Vagina (tissue), 2 donors: ENCODE results near the gene BICC1. TPM values are rescaled to one million over a fixed set of nuclear protein-coding genes. Genes with fewer than 3 reads are reported as not detected.

ENCODE experiments used
- DNase-seq, 2 donors: peaks; one replicate each; pipeline ENCODE4 v3.0.0-alpha.2; 2017; ENCODE audit errors: extremely low spot score in 2 of 2
- H3K27ac ChIP-seq: fragments of 200-600 bp; sonication (generic); one replicate; pipeline ENCODE4 v1.5.1; 2019
- H3K27me3 ChIP-seq: fragments of 200-600 bp; sonication (generic); one replicate; pipeline ENCODE4 v1.5.1; 2019
- H3K36me3 ChIP-seq, 2 donors: fragments of 200-600 bp; sonication (generic); one replicate each; pipeline ENCODE4 v1.5.1; 2017 to 2019
- H3K4me1 ChIP-seq: fragments of 200-600 bp; sonication (generic); one replicate; pipeline ENCODE4 v1.5.1; 2019
- H3K4me3 ChIP-seq, 2 donors: fragments of 200-600 bp; sonication (generic); 1 replicate in 1 of 2; 2 replicates in 1 of 2; pipeline ENCODE4 v1.5.1; 2016 to 2019
- H3K9me3 ChIP-seq: fragments of 200-600 bp; sonication (generic); one replicate; pipeline ENCODE4 v1.5.1; 2019
- POLR2A ChIP-seq, 2 donors: fragments of 450-650 bp; IDR thresholded peaks; one replicate each; pipeline ENCODE4 v1.6.1; 2017; ENCODE audit warnings: antibody characterized with exemption in 2 of 2, mild to moderate bottlenecking in 2 of 2, moderate library complexity in 2 of 2
- POLR2AphosphoS5 ChIP-seq, 2 donors: sonication (generic); formaldehyde crosslinking; IDR thresholded peaks; one replicate each; pipeline ENCODE4 v1.9.0; 2017; ENCODE audit warnings: antibody characterized with exemption in 2 of 2, mild to moderate bottlenecking in 2 of 2, low read depth in 1 of 2; ENCODE audit not compliant: insufficient read depth in 1 of 2
- intact Hi-C: fragments of 100-400 bp; cut with DNase I; formaldehyde crosslinking; loops from one replicate; pipeline ENCODE4 v1.15.1; 2023
- total RNA-seq: library from RNA; depleted of rRNA; stranded (reverse); fragments of >200 nt; gene quantifications from one replicate; pipeline ENCODE4 v1.2.3, GENCODE V29; 2016
- TF ChIP-seq, protein P1 (sequence below), 3 experiments: fragments of 450-650 bp in 2 of 3; fragments of 200-600 bp in 1 of 3; sonication (generic) in 1 of 3; IDR thresholded peaks; one replicate each; pipeline ENCODE4 v1.5.1; 2017 to 2019; ENCODE audit warnings: antibody characterized with exemption in 3 of 3, mild to moderate bottlenecking in 2 of 3, moderate library complexity in 2 of 3

Gene BICC1, protein sequence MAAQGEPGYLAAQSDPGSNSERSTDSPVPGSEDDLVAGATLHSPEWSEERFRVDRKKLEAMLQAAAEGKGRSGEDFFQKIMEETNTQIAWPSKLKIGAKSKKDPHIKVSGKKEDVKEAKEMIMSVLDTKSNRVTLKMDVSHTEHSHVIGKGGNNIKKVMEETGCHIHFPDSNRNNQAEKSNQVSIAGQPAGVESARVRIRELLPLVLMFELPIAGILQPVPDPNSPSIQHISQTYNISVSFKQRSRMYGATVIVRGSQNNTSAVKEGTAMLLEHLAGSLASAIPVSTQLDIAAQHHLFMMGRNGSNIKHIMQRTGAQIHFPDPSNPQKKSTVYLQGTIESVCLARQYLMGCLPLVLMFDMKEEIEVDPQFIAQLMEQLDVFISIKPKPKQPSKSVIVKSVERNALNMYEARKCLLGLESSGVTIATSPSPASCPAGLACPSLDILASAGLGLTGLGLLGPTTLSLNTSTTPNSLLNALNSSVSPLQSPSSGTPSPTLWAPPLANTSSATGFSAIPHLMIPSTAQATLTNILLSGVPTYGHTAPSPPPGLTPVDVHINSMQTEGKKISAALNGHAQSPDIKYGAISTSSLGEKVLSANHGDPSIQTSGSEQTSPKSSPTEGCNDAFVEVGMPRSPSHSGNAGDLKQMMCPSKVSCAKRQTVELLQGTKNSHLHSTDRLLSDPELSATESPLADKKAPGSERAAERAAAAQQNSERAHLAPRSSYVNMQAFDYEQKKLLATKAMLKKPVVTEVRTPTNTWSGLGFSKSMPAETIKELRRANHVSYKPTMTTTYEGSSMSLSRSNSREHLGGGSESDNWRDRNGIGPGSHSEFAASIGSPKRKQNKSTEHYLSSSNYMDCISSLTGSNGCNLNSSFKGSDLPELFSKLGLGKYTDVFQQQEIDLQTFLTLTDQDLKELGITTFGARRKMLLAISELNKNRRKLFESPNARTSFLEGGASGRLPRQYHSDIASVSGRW
- 15.2 TPM for total RNA-seq

DNA sequence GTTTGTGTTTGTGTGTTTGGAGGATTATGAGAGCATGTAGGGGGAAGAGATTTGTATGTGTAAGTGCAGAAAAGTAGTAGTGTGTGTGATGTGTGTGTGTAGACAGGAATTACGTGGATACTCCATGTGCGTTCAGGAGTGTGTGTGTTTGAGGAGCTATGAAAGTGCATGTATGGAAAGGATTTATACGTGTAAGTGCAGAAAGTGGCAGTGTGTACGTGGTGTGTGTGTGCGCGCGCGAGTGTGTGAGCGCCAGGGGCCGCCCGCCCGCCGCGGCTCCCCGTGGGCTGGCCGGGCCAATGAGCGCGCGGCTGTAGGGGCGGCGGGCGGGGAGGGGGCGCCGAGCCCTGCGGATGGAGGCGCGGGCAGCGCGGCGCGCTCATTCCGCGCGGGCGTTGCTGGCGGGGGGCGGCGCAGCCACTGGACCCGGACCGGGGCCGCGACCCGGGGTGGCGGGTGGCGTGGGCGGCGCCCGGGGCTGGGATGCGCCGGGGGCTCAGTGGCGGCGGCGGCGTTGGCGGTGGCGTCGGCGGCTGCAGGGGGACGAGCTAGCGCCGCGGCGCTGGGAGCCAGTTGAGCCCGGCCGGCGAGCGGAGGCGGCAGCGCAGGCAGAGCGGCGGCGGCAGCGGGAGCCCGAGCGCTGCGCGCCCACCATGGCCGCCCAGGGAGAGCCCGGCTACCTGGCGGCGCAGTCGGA, at the start of gene BICC1:
TSS of gene BICC1 (plus strand) at position 382 of the 697 bp plus-strand sequence. CDS start at position 654, 272 bp downstream.
- H3K4me3 ChIP-seq: peak within 1 kb of the TSS; percentile 59 to 61
- TF ChIP-seq, protein P1, sequence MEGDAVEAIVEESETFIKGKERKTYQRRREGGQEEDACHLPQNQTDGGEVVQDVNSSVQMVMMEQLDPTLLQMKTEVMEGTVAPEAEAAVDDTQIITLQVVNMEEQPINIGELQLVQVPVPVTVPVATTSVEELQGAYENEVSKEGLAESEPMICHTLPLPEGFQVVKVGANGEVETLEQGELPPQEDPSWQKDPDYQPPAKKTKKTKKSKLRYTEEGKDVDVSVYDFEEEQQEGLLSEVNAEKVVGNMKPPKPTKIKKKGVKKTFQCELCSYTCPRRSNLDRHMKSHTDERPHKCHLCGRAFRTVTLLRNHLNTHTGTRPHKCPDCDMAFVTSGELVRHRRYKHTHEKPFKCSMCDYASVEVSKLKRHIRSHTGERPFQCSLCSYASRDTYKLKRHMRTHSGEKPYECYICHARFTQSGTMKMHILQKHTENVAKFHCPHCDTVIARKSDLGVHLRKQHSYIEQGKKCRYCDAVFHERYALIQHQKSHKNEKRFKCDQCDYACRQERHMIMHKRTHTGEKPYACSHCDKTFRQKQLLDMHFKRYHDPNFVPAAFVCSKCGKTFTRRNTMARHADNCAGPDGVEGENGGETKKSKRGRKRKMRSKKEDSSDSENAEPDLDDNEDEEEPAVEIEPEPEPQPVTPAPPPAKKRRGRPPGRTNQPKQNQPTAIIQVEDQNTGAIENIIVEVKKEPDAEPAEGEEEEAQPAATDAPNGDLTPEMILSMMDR (IDR thresholded peaks at IDR 0.05): no peak
- TF ChIP-seq POLR2AphosphoS5 (IDR thresholded peaks at IDR 0.05; ENCODE audit: insufficient read depth in 1 of 2, low read depth in 1 of 2) (no peak), POLR2A (IDR thresholded peaks at IDR 0.05) (no peak)
- H3K27me3 ChIP-seq: no peaks in the 10 kb centered on the region
- H3K36me3 ChIP-seq: no peaks in the 10 kb centered on the region
- intact Hi-C loops: no loop called here
- H3K27ac ChIP-seq: peak within 1 kb of the TSS; percentile 70
- no peaks in the 10 kb centered on the region for H3K9me3 ChIP-seq
- DNase-seq: no peak
- H3K4me1 ChIP-seq: peaks cover 5% of the 10 kb centered on the region

DNA sequence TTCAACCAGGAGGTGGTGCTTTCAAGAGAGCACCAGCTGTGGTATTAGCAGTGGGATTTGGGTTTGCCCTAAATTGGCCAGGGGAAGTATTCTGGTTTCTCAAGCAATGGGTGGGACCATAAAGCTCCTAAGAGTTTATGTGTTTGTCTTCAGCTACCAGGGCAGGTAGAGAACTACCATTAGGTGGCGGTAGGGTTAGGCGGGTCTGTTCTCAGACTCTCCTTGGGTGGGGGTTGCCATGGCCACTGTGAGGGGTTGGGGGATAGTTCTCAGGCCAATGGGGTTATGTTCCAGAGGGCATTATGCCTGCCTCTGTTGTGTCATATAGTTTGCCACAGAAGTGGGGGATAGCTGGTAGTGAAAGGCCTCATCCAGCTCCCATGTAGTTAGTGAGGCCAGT, 47.7 kb upstream of the BICC1 start:
- H3K36me3 ChIP-seq: no peaks in the 10 kb centered on the region
- no peaks in the 10 kb centered on the region for H3K4me1 ChIP-seq
- no peak for DNase-seq
- no peaks in the 10 kb centered on the region for H3K27me3 ChIP-seq
- TF ChIP-seq, protein P1 (IDR thresholded peaks at IDR 0.05): no peak
- TF ChIP-seq POLR2AphosphoS5 (IDR thresholded peaks at IDR 0.05; ENCODE audit: insufficient read depth in 1 of 2, low read depth in 1 of 2) (no peak), POLR2A (IDR thresholded peaks at IDR 0.05) (no peak)
- H3K9me3 ChIP-seq: no peaks in the 10 kb centered on the region
- intact Hi-C loops: no loop called here
- no peak overlapping the region for H3K27ac ChIP-seq
- no peak overlapping the region for H3K4me3 ChIP-seq

DNA sequence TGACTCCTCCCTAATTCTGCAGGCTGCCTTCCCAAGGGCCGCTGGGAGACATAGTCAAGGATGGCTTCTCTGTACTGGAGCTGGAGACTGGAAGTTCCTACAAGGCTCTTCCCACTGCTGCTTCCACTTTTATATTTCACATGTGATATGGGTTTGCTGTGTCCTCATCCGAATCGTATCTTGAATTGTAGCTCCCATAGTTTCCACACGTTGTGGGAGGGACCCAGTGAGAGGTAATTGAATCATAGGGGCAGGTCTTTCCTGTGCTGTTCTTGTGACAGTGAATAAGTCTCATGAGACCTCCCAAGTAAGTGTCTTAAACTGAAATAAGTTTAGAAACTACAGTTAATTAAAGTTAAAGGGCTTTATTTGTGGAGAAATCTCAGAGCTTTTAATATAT, 47.0 kb upstream of the BICC1 start:
- no peak for DNase-seq
- H3K27me3 ChIP-seq: no peaks in the 10 kb centered on the region
- no peak overlapping the region for H3K4me3 ChIP-seq
- intact Hi-C loops: no loop called here
- no peaks in the 10 kb centered on the region for H3K36me3 ChIP-seq
- no peak for TF ChIP-seq POLR2A (IDR thresholded peaks at IDR 0.05)
- TF ChIP-seq, protein P1 (IDR thresholded peaks at IDR 0.05): no peak
- TF ChIP-seq POLR2AphosphoS5 (IDR thresholded peaks at IDR 0.05; ENCODE audit: insufficient read depth in 1 of 2, low read depth in 1 of 2): no peak
- no peak overlapping the region for H3K27ac ChIP-seq
- H3K4me1 ChIP-seq: no peaks in the 10 kb centered on the region
- no peaks in the 10 kb centered on the region for H3K9me3 ChIP-seq

DNA sequence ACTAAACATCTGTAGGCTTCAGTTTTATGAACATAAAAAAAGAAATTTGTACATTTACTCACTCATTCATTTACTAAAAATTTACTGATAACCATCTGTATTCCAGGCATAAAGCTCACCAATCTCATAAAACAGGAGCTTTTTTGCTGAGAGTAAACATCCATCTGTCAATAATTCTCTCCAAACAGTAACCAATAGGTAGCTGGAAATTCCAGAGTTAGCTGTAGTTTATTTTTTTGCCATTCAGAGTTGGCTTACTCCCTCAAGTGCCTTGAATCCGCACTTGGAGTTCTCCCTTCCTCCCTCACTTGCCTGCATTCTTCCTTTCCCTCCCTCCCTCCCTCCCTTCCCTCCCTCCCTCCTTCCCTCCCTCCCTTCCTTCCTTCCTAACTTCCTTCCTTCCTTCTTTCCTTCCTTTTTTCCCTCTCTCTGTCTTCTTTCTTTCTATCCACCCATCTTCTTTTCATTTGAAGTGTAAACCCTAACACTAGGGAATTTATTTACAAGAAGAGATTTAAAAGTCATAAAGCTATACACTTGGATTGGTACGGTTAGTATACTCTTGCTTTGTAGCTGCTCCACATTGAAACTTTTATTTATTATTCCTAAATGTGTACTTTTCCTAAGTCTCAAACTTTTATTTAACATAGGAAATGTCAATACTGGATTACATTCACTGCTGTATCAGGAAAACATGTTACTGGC, 44.6 kb upstream of the BICC1 start:
- no peak for DNase-seq
- TF ChIP-seq, protein P1 (IDR thresholded peaks at IDR 0.05): no peak
- no peak for TF ChIP-seq POLR2AphosphoS5 (IDR thresholded peaks at IDR 0.05; ENCODE audit: insufficient read depth in 1 of 2, low read depth in 1 of 2)
- TF ChIP-seq POLR2A (IDR thresholded peaks at IDR 0.05): no peak

More for the DNA sequence above, 44.6 kb upstream of the BICC1 start:
- Histone ChIP-seq H3K27me3 (no peaks in the 10 kb centered on the region), H3K9me3 (no peaks in the 10 kb centered on the region), H3K36me3 (no peaks in the 10 kb centered on the region), H3K27ac (no peak overlapping the region), H3K4me3 (no peak overlapping the region), H3K4me1 (no peaks in the 10 kb centered on the region)
- intact Hi-C loops: no loop called here
